HepG2 (cell line): ENCODE results near the gene RHO. TPM values are rescaled to one million over a fixed set of nuclear protein-coding genes. Genes with fewer than 3 reads are reported as not detected.

Source experiments
- ATAC-seq: fragments of 200-7000 bp; cut with Tn5 transposase; 3 replicates; pipeline ENCODE4 v1.9.1; 2020; ENCODE audit warnings: mild to moderate bottlenecking, moderate library complexity
- BruUV-seq: library from RNA; stranded (reverse); fragments of 400-500 nt; replicated peaks from 2 replicates; lab custom pipeline; 2021; lab: Mats Ljungman, UMichigan
- CTCF ChIA-PET: fragments of 300-600 bp; formaldehyde crosslinking; extraction: SDS; loops from one replicate; lab custom pipeline; 2021; ENCODE audit warnings: low total read pairs, inconsistent platforms, low intra/inter-chr PET ratio; lab: Yijun Ruan, JAX
- POLR2A ChIA-PET: fragments of 350-600 bp; sonication (Branson Sonifier 250); formaldehyde crosslinking; loops from one replicate; lab custom pipeline; 2020; ENCODE audit warnings: antibody characterized with exemption, inconsistent platforms; lab: Yijun Ruan, JAX
- DNase-seq: peaks from one replicate; pipeline ENCODE4 v3.0.0-alpha.2; 2015; ENCODE audit warnings: low spot score
- FAIRE-seq: peaks from 3 replicates; lab custom pipeline; 2011; peaks lifted over from hg19 to GRCh38; lab: Jason Lieb, UNC
- H2AFZ ChIP-seq: one replicate; pipeline ENCODE4 v1.6.1; 2011; ENCODE audit warnings: low read length, inconsistent platforms
- H3K27ac ChIP-seq: fragments of 300-600 bp; 3 replicates; pipeline ENCODE4 v1.8.0; 2011; ENCODE audit warnings: mixed run types, mild to moderate bottlenecking, mixed read lengths, low read length, inconsistent platforms; ENCODE audit not compliant: insufficient read depth; ENCODE audit errors: extremely low read length
- H3K27me3 ChIP-seq, 2 experiments: fragments of 200-600 bp in 1 of 2; 2 replicates in 1 of 2; 3 replicates in 1 of 2; pipeline versions ENCODE4 v1.6.0 to v1.8.0; 2011; ENCODE audit warnings: low read length in 2 of 2, mild to moderate bottlenecking in 2 of 2, moderate library complexity in 2 of 2, inconsistent platforms in 1 of 2; ENCODE audit not compliant: insufficient read depth in 2 of 2, control insufficient read depth in 1 of 2
- H3K36me3 ChIP-seq, 2 experiments: fragments of 200-600 bp in 1 of 2; replicated peaks in 1 of 2; 2 replicates in 1 of 2; 3 replicates in 1 of 2; pipeline versions ENCODE4 v1.5.1 to v1.8.0; 2011; ENCODE audit warnings: low read length in 2 of 2, inconsistent platforms in 1 of 2; ENCODE audit not compliant: insufficient read depth in 2 of 2, control insufficient read depth in 1 of 2
- H3K4me1 ChIP-seq: 2 replicates; pipeline ENCODE4 v1.5.1; 2012; ENCODE audit warnings: low read length, inconsistent platforms; ENCODE audit not compliant: insufficient read depth
- H3K4me2 ChIP-seq: 2 replicates; pipeline ENCODE4 v1.6.0; 2011; ENCODE audit warnings: low read depth, low read length, inconsistent platforms
- H3K4me3 ChIP-seq, 3 experiments: fragments of 200-600 bp in 1 of 3; sonication (generic), shearing (Covaris generic) in 1 of 3; replicated peaks in 1 of 3; 2 replicates each; pipeline ENCODE4 v1.5.1; 2011 to 2016; ENCODE audit warnings: low read length in 3 of 3, inconsistent platforms in 2 of 3, low read depth in 2 of 3, mild to moderate bottlenecking in 2 of 3, control low read depth in 1 of 3, mixed read lengths in 1 of 3; ENCODE audit not compliant: insufficient read depth in 1 of 3
- H3K79me2 ChIP-seq: one replicate; pipeline ENCODE4 v1.6.1; 2011; ENCODE audit warnings: low read length, inconsistent platforms; ENCODE audit not compliant: insufficient read depth
- H3K9ac ChIP-seq: 2 replicates; pipeline ENCODE4 v1.6.0; 2011; ENCODE audit warnings: mild to moderate bottlenecking, low read depth, low read length, inconsistent platforms; ENCODE audit not compliant: insufficient read depth
- H3K9me3 ChIP-seq: 2 replicates; pipeline ENCODE4 v1.5.1; 2012; ENCODE audit warnings: mild to moderate bottlenecking, low read length
- H4K20me1 ChIP-seq: 2 replicates; pipeline ENCODE4 v1.6.0; 2011; ENCODE audit warnings: inconsistent platforms, mild to moderate bottlenecking, low read length, moderate library complexity; ENCODE audit not compliant: insufficient read depth
- HNRNPH1 ChIP-seq: fragments of 200-400 bp; formaldehyde crosslinking; optimal IDR thresholded peaks from 2 replicates; pipeline ENCODE3; 2017; ENCODE audit warnings: mild to moderate bottlenecking, low read depth, low read length
- MAFG ChIP-seq: sonication (generic); formaldehyde crosslinking; IDR thresholded peaks from 2 replicates; pipeline ENCODE4 v1.5.1; 2020; ENCODE audit warnings: mild to moderate bottlenecking, missing genetic modification reagents
- NBN ChIP-seq: fragments of 450-650 bp; conservative IDR thresholded peaks from 2 replicates; pipeline ENCODE4 v1.6.1; 2017
- ZFP41 ChIP-seq: sonication (generic); formaldehyde crosslinking; IDR thresholded peaks from 2 replicates; pipeline ENCODE4 v1.4.0; 2020; ENCODE audit warnings: mild to moderate bottlenecking, missing genetic modification reagents, borderline replicate concordance
- ZNF34 ChIP-seq: sonication (generic); formaldehyde crosslinking; IDR thresholded peaks from 2 replicates; pipeline ENCODE4 v1.4.0; 2020; ENCODE audit warnings: mild to moderate bottlenecking, missing genetic modification reagents, borderline replicate concordance
- WGBS: methylation state at CpG from one replicate; pipeline ENCODE4 v1.1.6; 2017; ENCODE audit warnings: low lambda C conversion rate; 5-methylcytosine and 5-hydroxymethylcytosine counted together
- in situ Hi-C: cut with HindIII; loops from 2 replicates; pipeline ENCODE4 v1.10.0; 2017; ENCODE audit warnings: low pct_unique_long_range_greater_than_20kb; ENCODE audit not compliant: extremely low pct_ligation_motif_present
- intact Hi-C: fragments of 100-400 bp; cut with micrococcal nuclease; formaldehyde crosslinking; loops from one replicate; pipeline ENCODE4 v1.10.0; 2022; ENCODE audit not compliant: unreplicated experiment
- polyA plus RNA-seq, 8 experiments: library from polyadenylated mRNA; depleted of rRNA in 3 of 8; stranded (reverse) in 7 of 8; unstranded in 1 of 8; fragments of >200 nt; fragmentation: Illumina TruSeq in 4 of 8; extraction: Trizol in 4 of 8; gene quantifications; 2 replicates each; pipeline versions ENCODE4 v1.2.1 to v1.2.3, GENCODE V29; 2011 to 2016; ENCODE audit warnings: low read depth in 4 of 8, missing spikeins in 1 of 8, mixed read lengths in 1 of 8; ENCODE audit not compliant: insufficient read depth in 1 of 8
- total RNA-seq, 5 experiments: library from RNA; depleted of rRNA; stranded (reverse); fragments of >200 nt; fragmentation: Illumina TruSeq; extraction: Trizol; gene quantifications; 2 replicates each; pipeline ENCODE4 v1.2.3, GENCODE V29; 2016; ENCODE audit warnings: low read depth in 1 of 5

The RHO gene
- total and polyA plus RNA-seq, 2 of the 13 experiments (the other 11 are each of a cell fraction or from before 2014, with no cell fraction given), result not detected

DNA sequence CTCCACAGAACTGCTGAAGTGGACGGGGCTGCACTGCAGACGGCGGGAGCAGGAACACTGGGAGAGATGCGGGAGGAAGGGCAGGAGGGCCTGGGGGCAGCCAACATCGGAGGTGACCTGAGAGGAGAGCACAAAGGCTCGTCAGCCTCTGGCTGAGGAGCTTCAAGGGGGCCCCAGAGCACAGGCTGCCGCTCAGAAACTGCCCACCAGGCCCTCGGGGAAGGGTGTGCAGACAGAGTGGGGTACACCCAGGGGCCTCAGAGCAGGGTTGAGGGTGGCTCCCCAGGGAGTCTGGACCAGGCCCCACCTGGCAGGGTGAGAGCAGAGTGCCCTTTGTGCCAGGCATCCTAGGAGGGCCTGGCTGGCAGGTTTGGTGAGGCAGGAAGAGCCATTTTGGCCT lies 14.7 kb upstream of the RHO start:
- Histone ChIP-seq H4K20me1 (no peaks in the 10 kb centered on the region), H2AFZ (no peak overlapping the region), H3K9me3 (no peaks in the 10 kb centered on the region), H3K27ac (no peak overlapping the region), H3K36me3 (peaks cover 0 to 1% of the 10 kb centered on the region in 2 experiments; a peak in 1 of 5 replicates), H3K4me1 (peaks cover 37% of the 10 kb centered on the region), H3K9ac (no peak overlapping the region), H3K79me2 (no peaks in the 10 kb centered on the region), H3K27me3 (no peaks in the 10 kb centered on the region), H3K4me2 (no peak overlapping the region), H3K4me3 (no peak overlapping the region)
- DNase-seq (no peak), ATAC-seq (no peak), FAIRE-seq (no peak)
- 97% methylated on average over 8 of the region's 8 CpGs for WGBS
- ChIA-PET CTCF (no interaction called here), POLR2A (no interaction called here)
- no TSS peak for BruUV-seq
- TF ChIP-seq MAFG (CRISPR knock-in tag) (no peak), ZNF34 (CRISPR knock-in tag) (no peak)
- intact Hi-C loops (no loop called here), in situ Hi-C loops (no loop called here)

DNA sequence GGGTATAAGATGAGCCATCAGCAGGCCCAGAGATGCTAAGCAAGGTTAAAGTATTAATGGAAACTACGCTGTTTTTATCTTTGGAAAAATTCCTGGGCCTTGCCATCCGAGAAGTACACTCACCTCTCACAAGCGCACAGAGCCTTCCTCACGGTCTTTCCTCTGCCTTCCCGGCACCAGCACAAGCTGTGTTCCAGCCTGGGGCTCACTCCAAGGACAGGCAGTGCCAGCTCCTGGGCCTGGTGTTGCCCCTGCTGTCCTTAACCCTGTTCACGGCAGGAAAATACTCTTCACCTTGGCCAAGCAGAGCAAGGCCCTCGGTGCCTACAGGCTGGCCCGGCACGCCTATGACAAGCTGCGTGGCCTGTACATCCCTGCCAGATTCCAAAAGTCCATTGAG lies 14.3 kb upstream of the RHO start:
- DNase-seq, result no peak
- Histone ChIP-seq H3K9ac (no peak overlapping the region), H3K4me1 (peaks cover 37% of the 10 kb centered on the region), H3K27me3 (no peaks in the 10 kb centered on the region), H3K9me3 (no peaks in the 10 kb centered on the region), H3K4me2 (no peak overlapping the region), H3K4me3 (no peak overlapping the region), H2AFZ (no peak overlapping the region), H3K79me2 (no peaks in the 10 kb centered on the region), H4K20me1 (no peaks in the 10 kb centered on the region), H3K36me3 (peaks cover 0 to 1% of the 10 kb centered on the region in 2 experiments; a peak in 1 of 5 replicates), H3K27ac (no peak overlapping the region)
- intact Hi-C loops (no loop called here), in situ Hi-C loops (no loop called here)
- ChIA-PET CTCF (no interaction called here), POLR2A (no interaction called here)
- 97% methylated on average over 6 of the region's 10 CpGs for WGBS
- no peak for FAIRE-seq
- no peak for ATAC-seq
- no TSS peak for BruUV-seq
- TF ChIP-seq NBN (no peak), ZFP41 (CRISPR knock-in tag) (no peak), HNRNPH1 (no peak), ZNF34 (CRISPR knock-in tag) (no peak)
